Activated CD4-positive, alpha-beta T cell treated with anti-CD3 and anti-CD28 coated beads for 1 hour (primary cell): ENCODE measurements around the gene MMP20.

Source experiments
- DNase-seq: peaks from one replicate; pipeline ENCODE4 v3.0.0-alpha.2; 2020

MMP20 gene

GRCh38 chr11:102622258-102622657 lies 2.9 kb downstream of the MMP20 start:
- DNase-seq, result no peak

DNA sequence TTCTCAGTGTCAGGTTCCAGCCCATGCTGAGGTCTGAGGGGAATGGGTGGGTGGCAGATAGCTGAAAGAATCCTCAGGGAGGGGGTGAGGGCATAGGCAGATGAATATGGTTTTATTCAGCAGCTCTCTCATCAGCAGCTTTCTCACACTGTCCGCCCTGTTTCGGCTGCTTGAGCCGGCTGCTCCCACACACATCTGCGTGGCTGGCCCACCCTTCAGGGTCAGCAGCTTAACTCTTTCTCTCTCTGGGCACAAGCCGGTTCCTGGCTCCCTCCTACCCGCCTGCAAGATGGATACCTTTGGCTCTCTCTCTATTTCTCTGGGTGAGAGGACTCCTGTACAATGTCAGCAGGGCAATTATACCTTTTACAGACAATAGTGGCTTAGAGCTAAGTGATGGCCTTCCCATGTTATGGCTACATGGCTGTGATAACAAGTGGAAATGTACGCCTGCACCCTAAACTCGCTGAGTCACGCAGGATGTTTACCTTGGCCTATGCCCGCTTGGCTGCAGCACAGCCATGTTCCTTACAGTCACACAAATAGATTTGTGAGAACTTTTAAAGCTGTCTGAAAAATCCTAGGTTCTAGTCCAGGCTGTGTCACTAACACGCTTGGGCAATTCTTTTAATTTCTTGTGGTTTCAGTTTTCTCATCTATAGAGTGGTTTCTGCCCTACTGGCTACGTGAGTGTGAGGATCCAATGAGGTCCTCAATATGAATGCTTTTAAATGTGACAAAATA lies 4.1 kb downstream of the MMP20 start:
- no peak for DNase-seq

DNA sequence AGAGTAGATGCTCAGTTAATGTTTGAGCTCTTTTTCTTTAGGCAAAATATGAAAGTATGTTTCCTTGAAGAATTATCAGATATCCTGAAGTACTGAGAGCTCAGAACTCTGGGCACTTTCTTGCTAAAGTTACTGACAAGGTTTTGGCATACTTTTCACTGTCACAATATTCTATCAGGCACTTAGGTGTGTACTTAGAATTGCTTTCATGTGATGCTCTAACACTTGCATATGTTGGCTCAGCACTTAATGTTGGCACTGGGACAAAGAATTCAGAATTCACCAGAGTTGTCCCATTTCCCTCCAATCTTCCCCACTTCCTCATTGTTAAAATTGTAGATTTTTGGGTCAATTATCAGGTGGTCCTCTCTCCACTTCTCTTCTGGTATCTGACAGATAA lies 5.0 kb downstream of the MMP20 start:
- no peak for DNase-seq

- no peak for DNase-seq
These were observed 7.6 kb downstream of the MMP20 start for GRCh38 chr11:102617466-102618008.

- DNase-seq, result no peak
These were observed 9.2 kb downstream of the MMP20 start for GRCh38 chr11:102615894-102616432.

- no peak for DNase-seq
These were observed 9.8 kb downstream of the MMP20 start for GRCh38 chr11:102615077-102615893.

- no peak for DNase-seq
These were observed 10.6 kb downstream of the MMP20 start for GRCh38 chr11:102614485-102614884.

DNA sequence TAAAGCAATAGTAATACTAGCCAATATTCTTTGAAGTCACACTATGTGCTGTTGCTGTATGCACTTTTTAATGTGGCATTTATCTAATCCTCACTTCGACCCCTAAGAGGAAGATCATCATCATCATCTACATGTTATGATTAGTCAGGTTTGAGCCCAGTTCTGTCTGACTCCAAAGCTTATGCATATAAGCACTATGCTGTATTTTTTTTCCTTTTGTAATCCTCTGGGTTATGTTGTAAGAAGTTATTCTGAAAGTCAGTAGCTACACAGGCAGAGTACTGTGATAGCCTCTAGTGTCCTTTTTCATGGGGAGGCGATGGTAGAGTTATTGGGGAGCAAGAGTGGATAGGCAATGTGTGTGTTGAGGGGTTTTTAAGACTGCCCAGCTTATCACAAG lies 11.1 kb downstream of the MMP20 start:
- no peak for DNase-seq

DNA sequence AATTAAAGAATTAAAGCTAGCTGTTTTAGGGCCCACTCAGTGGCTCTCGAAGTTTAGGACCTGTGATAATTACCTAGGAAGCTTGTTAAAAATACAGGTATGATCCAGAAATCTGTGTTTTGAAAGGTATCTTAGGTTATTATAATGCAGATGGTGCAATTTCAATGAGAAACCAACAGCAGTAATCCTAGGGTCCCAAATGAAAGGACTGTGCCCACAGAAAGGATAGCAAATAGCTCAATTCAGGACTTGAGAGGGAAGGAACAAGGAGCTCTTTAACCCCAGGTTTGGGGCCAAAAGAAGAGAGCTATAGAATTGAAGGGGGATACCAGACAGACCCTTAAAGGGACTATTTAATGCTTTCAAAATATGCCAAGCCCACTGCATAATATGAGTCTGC lies 11.7 kb downstream of the MMP20 start:
- no peak for DNase-seq

- DNase-seq, result no peak
These were observed 13.8 kb downstream of the MMP20 start for GRCh38 chr11:102611291-102611690.

- DNase-seq, result no peak
These were observed 14.9 kb downstream of the MMP20 start for GRCh38 chr11:102610200-102610599.

- DNase-seq, result no peak
These were observed 16.4 kb downstream of the MMP20 start for GRCh38 chr11:102608699-102609098.

GRCh38 chr11:102604875-102605274 lies 20.3 kb downstream of the MMP20 start:
- DNase-seq, result no peak

DNA sequence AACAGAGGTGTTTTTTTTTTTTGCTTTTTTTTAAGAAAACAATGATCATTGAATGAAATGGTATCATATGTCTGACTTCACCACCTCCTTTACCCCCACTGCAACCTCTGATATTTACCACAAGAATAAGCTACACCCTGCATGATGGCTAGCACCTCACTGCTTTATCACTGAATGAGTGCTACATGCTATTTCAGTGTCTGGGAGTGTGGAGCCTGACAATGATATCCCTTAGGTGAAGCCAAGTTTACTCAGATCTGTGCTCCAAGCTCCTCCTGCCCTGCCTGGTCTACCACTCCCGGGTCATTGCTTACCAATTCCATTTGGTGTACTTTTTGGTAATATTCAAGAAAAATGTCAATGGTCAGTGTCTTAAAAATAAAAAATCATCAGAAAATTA lies 21.1 kb downstream of the MMP20 start:
- DNase-seq, result no peak

GRCh38 chr11:102603576-102603975 lies 21.6 kb downstream of the MMP20 start:
- no peak for DNase-seq

GRCh38 chr11:102603091-102603490 lies 22.0 kb downstream of the MMP20 start:
- no peak for DNase-seq

GRCh38 chr11:102600666-102601065 lies 24.5 kb downstream of the MMP20 start:
- no peak for DNase-seq

DNA sequence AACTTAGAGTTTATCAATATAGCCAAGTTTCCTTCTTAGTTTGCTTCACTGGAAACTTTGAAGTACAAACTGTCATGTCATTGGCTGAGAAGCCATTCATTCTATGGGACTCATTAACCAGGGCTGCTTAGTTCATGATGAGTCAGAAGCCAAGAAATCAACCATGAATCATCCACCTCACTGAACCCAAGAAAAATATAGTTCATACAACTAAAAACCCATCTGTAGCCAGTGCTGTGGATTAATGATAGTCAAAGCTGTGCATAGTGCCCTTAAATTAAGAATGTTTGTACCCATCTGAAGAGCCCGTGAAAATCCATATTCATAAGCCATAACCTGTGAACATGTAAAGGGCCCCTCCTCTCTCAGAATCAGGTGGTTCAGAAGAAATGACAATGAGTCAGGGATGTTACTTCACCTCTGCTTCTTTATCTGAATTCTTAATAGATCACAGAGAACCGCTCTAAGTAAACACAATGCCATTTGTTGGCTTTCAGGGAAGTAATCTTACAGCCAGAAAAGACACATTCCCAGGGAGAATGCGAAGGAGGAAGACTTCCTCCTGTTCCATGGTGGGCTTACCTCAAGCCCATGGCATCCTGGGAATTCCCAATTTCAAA lies 25.4 kb downstream of the MMP20 start:
- no peak for DNase-seq

- DNase-seq, result no peak
These were observed 26.9 kb downstream of the MMP20 start for GRCh38 chr11:102598272-102598671.

DNA sequence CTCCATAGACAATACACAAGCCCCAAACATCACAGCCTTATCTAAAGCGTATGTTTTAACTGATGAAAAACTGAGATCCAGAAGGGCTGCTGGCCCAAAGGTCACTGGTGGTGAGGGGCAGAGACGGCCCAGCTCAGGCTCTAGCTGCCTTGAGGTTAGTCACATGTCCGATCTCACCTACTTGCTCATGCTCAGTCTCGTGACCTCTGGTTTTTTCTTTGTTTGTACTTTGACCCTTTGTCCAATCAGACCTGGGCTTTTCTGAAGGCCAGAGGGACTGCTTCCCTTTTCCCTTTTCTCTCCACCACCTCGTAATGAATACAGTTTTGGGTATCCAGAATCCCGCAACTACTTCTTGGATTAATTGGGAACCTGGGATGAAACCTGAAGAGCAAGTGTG lies 28.6 kb downstream of the MMP20 start:
- DNase-seq, result no peak

DNA sequence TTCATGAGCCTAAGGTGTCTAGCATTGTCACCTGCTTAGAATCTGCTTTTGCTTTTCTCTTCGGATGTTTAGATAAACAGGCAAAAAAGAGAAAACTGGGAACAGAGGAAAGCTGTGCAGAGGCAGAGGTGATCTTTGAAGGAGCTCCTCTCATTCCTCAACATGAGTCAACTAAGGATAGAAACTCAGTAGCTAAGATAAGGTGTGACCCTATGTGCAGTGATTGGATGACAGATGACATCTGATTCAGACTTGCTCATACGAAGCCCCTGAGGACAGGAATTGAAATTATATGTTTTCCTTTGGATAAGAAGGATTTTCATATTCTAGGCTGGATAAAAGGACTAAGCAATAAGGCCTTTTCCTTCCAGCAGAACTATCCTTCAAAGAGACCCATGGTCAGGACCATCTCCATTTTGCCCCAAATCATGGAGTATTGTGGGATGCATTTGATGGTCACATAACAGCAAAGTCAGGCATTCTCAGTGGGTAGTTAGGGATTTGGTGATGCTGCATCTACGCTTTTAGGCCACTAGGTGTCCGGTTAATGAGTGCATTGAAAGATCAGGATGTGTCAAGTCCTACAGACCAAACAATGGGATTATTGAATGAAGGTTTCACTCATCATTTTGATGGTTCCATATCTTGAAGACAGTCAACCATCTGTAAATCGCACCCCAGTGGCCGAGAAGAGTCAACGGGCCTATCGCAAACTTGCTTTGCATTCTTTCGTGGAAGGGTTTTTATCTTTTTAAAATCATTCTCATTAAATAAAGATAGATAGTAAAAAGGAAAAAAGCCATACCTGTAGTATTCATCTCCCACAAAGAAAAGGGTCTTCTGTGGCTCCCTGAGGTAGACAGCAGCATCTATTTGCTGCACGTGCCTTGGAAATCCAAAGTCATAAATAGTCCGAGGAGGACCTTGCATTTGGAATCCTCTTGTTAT lies 32.2 kb downstream of the MMP20 start:
- DNase-seq, result no peak

- no peak for DNase-seq
These were observed 33.0 kb downstream of the MMP20 start for GRCh38 chr11:102592131-102592530.
